LNCaP clone FGC (cell line): Measurements from ENCODE around the gene SEMA7A.
"Not testable (repeated sequence)": the region's sequence is repeated elsewhere in the genome, so short reads cannot be mapped to it uniquely, and the experiment has no call there.

Experiments used
- DNase-seq: peaks from one replicate; pipeline ENCODE4 v3.0.0-alpha.2; 2011; ENCODE audit warnings: low read depth
- H3K4me3 ChIP-seq: 2 replicates; pipeline ENCODE4 v1.5.1; 2011; ENCODE audit warnings: mild to moderate bottlenecking, low read depth, low read length, control low read depth
- TF ChIP-seq, protein P1 (sequence below): IDR thresholded peaks from 2 replicates; pipeline ENCODE4 v1.5.1; 2012; ENCODE audit warnings: mild to moderate bottlenecking; ENCODE audit not compliant: control insufficient read depth, insufficient read depth; ENCODE audit errors: extremely low read depth

The SEMA7A gene

DNA sequence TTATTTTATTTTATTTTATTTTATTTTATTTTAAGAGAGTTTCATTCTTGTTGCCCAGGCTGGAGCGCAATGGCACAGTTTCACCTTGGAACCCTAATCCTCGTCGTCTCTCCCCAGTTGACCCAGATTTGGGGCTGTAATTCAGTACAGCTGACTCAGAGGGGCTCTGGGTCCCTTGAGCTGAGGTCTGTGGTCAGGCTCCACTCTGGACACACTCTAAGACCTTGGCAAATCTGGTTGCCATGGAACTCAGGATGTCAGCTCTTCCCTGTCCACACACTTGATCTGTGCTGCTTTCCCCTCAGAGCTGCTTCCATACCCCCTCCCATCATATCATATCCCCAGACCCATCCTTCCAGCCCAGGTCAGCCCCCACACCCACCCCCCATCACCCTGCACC lies 65.6 kb downstream of the SEMA7A start:
- DNase-seq = no peak
- H3K4me3 ChIP-seq = no peak overlapping the region
- TF ChIP-seq, protein P1, sequence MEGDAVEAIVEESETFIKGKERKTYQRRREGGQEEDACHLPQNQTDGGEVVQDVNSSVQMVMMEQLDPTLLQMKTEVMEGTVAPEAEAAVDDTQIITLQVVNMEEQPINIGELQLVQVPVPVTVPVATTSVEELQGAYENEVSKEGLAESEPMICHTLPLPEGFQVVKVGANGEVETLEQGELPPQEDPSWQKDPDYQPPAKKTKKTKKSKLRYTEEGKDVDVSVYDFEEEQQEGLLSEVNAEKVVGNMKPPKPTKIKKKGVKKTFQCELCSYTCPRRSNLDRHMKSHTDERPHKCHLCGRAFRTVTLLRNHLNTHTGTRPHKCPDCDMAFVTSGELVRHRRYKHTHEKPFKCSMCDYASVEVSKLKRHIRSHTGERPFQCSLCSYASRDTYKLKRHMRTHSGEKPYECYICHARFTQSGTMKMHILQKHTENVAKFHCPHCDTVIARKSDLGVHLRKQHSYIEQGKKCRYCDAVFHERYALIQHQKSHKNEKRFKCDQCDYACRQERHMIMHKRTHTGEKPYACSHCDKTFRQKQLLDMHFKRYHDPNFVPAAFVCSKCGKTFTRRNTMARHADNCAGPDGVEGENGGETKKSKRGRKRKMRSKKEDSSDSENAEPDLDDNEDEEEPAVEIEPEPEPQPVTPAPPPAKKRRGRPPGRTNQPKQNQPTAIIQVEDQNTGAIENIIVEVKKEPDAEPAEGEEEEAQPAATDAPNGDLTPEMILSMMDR = no peak

DNA sequence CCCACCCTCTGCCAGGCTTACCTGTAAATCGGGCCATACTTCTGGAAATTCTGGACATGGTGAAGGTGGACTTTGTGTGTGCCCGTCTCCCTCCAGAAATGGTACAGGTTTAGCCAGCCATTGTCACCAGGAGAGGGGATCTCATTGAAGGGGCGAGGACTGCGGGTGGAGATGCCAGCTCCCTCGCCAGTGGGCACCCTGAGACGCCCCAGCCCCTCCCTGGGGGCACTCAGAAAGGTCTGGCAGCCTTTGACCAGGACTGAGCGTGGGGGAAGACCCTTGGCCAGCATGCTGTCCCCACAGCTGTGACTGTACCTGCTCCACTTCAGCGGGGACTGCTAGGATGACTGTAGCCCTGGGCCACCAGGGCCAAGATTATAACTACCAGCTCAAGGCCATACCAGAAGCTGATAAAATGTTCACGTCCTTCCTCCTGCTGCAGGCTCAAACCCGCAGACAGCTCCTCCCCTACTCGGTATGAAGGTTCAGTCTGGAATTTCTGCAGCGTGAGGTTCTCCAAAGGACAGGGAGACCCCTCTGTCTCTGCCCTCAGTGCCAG lies 66.4 kb downstream of the SEMA7A start, which contains the start of gene CYP11A1:
Gene CYP11A1, minus strand, starts transcription at position 351 of the 559 bp plus-strand sequence. Its CDS starts 61 bp downstream, at position 290.
- TF ChIP-seq, protein P1 = no peak
- no peak within 1 kb of the TSS for H3K4me3 ChIP-seq
- no peak for DNase-seq

DNA sequence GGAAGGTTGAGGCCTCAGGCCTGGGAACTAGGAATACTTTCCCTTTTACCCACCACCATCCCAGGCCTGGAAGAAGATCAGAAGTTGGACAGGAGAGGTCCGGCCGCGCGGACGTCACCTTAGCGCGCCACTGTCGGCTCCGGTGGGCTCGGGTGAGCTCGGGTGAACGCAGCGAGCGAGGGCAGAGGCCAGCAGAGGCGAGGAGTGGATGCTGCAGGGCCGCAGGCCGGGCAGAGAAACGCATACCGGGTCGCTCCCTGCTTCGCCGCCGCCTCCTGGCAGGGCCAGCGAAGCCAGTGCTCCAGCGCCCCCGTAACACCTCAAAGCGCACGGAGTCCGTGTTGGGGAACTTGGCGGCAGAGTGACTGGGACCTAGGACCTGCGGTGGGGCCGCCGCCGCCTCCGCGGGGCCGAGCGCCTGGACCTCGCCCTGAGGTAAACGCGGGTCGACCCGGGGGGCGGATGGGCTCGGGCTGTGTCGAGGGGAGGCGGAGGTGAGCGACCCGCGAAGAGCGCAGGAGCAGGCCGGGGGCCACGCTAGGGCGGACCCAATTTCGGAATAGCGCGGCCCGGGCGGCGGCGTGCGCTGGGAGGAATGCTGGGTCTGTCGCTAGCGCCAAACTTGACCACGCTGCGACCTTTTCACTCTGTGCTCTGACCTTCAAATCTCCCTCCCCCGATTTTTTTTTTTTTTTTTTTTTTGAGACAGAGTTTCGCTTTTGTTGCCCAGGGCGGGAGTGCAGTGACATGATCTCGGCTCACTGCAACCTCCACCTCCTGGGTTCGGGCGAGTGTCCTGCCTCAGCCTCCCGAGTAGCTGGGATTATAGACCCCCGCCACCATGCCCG lies 67.9 kb downstream of the SEMA7A start:
- TF ChIP-seq, protein P1 = no peak
- DNase-seq = no peak
- no peak overlapping the region for H3K4me3 ChIP-seq

DNA sequence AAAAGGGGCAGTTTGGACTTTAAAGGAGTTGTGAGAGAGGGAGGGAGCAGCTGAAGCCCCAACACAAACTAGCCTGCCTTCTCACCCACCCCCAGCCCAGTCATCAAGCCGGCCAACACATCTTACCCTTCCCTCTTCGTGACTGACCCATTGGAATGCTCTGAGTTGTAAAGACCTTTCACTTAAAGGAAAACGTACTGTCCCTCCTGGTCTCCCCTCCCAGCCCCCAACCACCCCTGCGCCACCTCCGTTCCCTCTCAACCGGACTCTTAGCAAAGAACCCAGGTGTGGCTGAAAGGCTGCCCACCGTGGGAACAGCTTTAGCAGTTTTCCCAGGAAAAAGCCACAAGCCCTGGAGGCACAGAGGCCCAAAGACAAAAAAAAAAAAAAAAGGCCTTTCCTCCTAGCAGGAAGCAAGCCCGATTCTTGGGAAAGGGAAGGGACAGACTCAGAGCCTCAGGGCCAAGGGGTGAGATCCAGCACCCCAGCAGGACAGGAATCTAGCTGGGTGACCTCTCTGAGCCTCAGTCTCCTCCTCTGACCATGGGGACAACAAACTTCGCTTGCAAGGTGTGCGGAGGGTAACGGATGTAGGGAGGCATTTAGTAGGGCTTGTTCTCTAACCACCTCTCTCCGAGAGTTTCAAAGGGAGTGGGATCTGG lies 68.7 kb downstream of the SEMA7A start:
- TF ChIP-seq, protein P1 = no peak
- DNase-seq = no peak
- no peak overlapping the region for H3K4me3 ChIP-seq

DNA sequence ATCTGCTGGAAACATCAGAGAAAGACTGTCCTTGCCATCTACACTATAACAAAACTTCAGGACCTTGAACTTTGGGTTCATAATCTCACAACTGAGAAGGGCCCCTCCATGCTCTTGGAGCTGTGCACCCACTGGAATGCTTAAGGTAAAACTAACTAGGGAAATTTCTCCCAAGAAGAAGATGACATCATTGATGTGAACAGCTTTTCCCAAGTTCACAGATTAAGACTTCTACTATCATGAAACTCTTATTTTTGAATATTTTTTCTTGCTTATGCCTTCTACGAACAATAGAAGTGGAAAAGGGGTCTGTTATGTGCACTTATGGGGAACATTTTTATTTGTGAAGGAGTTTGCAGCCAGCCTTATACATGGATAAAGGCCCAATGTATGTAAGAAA lies 71.3 kb downstream of the SEMA7A start:
- TF ChIP-seq, protein P1 = no peak
- H3K4me3 ChIP-seq = no peak overlapping the region
- no peak for DNase-seq

DNA sequence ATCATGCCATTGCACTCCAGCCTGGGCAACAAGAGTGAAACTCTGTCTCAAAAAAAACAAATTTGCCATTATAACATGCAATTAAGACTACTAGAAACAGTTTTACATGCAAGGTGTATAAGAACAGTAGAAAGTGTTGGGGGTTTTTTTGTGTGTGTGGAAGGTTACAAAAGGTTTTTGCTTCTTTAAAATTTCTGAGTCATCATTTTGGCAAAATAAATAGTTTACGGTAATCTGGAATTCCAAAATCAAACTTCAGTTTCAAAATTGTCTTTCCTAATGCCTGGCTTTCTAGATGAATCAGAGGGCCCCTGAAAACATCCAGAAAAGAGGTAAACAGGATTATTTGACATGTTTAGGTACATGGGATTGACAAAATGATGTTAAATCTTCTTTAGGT lies 72.9 kb downstream of the SEMA7A start:
- not testable (repeated sequence) for DNase-seq, H3K4me3 ChIP-seq

DNA sequence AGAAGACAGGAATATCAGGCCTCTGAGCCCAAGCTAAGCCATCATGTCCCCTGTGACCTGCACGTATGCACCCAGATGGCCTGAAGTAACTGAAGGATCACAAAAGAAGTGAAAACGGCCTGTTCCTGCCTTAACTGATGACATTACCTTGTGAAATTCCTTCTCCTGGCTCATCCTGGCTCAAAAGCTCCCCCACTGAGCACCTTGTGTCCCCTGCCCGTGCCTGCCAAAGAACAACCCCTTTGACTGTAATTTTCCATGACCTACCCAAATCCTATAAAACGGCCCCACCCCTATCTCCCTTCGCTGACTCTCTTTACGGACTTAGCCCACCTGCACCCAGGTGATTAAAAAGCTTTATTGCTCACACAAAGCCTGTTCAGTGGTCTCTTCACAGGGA lies 74.4 kb downstream of the SEMA7A start:
- DNase-seq, H3K4me3 ChIP-seq: not testable (repeated sequence)
